ENCODE data around the gene SAMD15.
A peak's percentile ranks its signal among the peaks of the same experiment; 100 is the strongest.
"Not testable (repeated sequence)": the region's sequence is repeated elsewhere in the genome, so short reads cannot be mapped to it uniquely, and the experiment has no call there.

Gene SAMD15

DNA sequence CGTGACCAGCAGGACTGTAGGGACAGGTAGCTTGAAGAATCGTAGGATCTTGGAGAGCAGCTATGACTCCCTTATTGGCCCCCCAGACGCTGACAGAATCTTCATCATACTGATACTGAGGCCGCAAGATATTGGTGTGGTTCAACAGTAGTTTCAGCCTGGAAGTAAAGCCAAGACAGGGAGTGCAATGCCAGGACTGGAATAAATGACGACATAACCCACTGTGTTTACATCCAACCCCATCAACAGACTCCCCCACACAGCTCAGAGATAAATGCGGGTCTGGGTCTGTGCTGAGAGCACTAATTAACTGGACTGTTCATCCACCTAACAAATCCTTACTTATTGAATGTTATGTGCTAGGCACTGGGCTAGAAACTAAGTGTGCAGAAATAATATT is 29.5 kb downstream of the SAMD15 start:
- H3K4me1 ChIP-seq (ENCODE audit: insufficient read depth, low read length) = no peaks in the 10 kb centered on the region
- no peaks in the 10 kb centered on the region for H4K20me1 ChIP-seq (ENCODE audit: insufficient read depth, low read length)
- H3K9ac ChIP-seq (ENCODE audit: low read depth, low read length) = no peak overlapping the region
- H3K4me2 ChIP-seq (ENCODE audit: insufficient read depth, low read length) = no peak overlapping the region
- TF ChIP-seq, protein P1, sequence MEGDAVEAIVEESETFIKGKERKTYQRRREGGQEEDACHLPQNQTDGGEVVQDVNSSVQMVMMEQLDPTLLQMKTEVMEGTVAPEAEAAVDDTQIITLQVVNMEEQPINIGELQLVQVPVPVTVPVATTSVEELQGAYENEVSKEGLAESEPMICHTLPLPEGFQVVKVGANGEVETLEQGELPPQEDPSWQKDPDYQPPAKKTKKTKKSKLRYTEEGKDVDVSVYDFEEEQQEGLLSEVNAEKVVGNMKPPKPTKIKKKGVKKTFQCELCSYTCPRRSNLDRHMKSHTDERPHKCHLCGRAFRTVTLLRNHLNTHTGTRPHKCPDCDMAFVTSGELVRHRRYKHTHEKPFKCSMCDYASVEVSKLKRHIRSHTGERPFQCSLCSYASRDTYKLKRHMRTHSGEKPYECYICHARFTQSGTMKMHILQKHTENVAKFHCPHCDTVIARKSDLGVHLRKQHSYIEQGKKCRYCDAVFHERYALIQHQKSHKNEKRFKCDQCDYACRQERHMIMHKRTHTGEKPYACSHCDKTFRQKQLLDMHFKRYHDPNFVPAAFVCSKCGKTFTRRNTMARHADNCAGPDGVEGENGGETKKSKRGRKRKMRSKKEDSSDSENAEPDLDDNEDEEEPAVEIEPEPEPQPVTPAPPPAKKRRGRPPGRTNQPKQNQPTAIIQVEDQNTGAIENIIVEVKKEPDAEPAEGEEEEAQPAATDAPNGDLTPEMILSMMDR (IDR thresholded peaks at IDR 0.05; ENCODE audit: borderline replicate concordance, extremely low read depth, low read length, poor library complexity, severe bottlenecking) = no peak
- no peak for TF ChIP-seq EZH2 (IDR thresholded peaks at IDR 0.05; ENCODE audit: borderline replicate concordance, low read depth, low read length, severe bottlenecking)
- no peaks in the 10 kb centered on the region for H3K36me3 ChIP-seq (ENCODE audit: insufficient read depth, low read length)
- ATAC-seq (ENCODE audit: insufficient read depth, low read depth) (no peak), DNase-seq (no peak)
- H3K9me3 ChIP-seq (ENCODE audit: insufficient read depth, low read length, severe bottlenecking) = no peaks in the 10 kb centered on the region
- no peak overlapping the region for H3K4me3 ChIP-seq (ENCODE audit: low read depth in 1 of 2, low read length in 2 of 2)
- no peak overlapping the region for H2AFZ ChIP-seq (ENCODE audit: low read depth, low read length)
- no peaks in the 10 kb centered on the region for H3K79me2 ChIP-seq (ENCODE audit: insufficient read depth, low read length)
- no peak overlapping the region for H3K27ac ChIP-seq (ENCODE audit: low read length)
- no peaks in the 10 kb centered on the region for H3K27me3 ChIP-seq (ENCODE audit: insufficient read depth, low read length, poor library complexity)

DNA sequence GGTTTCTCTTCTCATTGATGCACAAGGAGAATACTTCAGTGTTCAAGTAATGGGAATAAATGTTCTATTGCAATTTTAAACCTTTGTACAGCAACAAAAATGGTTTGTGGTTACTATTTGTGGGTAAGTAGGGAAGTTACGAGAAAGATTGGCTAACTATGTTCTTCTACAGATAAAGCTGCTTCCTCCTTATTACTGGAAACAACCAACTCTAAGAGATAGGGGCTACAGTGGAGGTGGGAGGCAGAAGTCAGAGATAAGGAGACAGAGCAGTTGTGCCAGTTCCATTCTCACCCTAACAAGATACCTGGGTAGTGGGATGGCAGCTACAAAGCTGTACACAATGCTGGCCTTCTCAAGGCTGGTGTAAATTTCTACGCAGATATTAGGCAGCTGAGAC is 30.0 kb downstream of the SAMD15 start:
- ATAC-seq (ENCODE audit: insufficient read depth, low read depth) (no peak), DNase-seq (no peak)
- H2AFZ ChIP-seq (ENCODE audit: low read depth, low read length) = no peak overlapping the region
- no peaks in the 10 kb centered on the region for H3K9me3 ChIP-seq (ENCODE audit: insufficient read depth, low read length, severe bottlenecking)
- H3K79me2 ChIP-seq (ENCODE audit: insufficient read depth, low read length) = no peaks in the 10 kb centered on the region
- H3K4me1 ChIP-seq (ENCODE audit: insufficient read depth, low read length) = no peaks in the 10 kb centered on the region
- H3K27me3 ChIP-seq (ENCODE audit: insufficient read depth, low read length, poor library complexity) = no peaks in the 10 kb centered on the region
- no peaks in the 10 kb centered on the region for H3K36me3 ChIP-seq (ENCODE audit: insufficient read depth, low read length)
- H3K27ac ChIP-seq (ENCODE audit: low read length) = no peak overlapping the region
- H3K4me2 ChIP-seq (ENCODE audit: insufficient read depth, low read length) = no peak overlapping the region
- no peak overlapping the region for H3K4me3 ChIP-seq (ENCODE audit: low read depth in 1 of 2, low read length in 2 of 2)
- H3K9ac ChIP-seq (ENCODE audit: low read depth, low read length) = no peak overlapping the region
- no peaks in the 10 kb centered on the region for H4K20me1 ChIP-seq (ENCODE audit: insufficient read depth, low read length)
- TF ChIP-seq EZH2 (IDR thresholded peaks at IDR 0.05; ENCODE audit: borderline replicate concordance, low read depth, low read length, severe bottlenecking) = no peak
- TF ChIP-seq, protein P1 (IDR thresholded peaks at IDR 0.05; ENCODE audit: borderline replicate concordance, extremely low read depth, low read length, poor library complexity, severe bottlenecking) = no peak

DNA sequence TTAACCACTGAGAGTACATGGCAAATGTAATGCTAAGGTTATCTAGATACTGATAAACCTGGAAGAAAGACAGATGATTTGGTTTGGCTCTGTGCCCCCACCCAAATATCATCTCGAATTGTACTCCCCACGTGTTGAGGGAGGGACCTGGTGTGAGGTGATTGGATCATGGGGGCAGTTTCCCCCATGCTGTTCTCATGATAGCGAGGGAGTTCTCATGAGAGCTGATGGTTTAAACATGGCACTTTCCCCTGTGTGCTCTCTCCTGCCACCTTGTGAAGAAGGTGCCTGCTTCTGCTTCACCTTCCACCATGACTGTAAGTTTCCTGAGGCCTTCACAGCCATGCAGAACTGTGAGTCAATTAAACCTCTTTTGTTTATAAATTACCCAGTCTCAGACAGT is 32.0 kb downstream of the SAMD15 start:
- no peak for ATAC-seq (ENCODE audit: insufficient read depth, low read depth)
- no peaks in the 10 kb centered on the region for H3K9me3 ChIP-seq (ENCODE audit: insufficient read depth, low read length, severe bottlenecking)

DNA sequence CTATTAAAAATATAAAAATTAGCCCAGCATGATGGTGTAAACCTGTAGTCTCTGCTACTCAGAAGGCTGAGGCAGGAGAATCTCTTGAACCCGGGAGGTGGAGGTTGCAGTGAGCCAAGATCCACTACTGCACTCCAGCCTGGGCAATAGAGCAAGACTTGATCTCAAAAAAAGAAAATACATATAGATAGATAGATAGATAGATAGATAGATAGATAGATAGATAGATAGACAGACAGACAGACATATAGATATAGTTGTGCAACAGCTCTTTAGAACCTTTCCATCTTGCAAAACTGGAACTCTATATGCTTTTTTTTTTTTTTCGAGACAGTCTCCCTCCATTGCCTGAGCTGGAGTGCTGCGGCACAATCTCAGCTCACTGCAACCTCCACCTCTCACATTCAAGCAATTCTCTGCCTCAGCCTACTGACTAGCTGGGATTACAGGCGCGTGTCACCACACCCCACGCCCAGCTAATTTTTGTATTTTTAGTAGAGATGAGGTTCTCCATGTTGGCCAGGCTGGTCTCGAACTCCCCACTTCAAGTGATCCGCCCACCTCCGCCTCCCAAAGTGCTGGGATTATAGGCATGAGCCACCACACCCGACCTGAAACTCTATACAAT is 38.3 kb downstream of the SAMD15 start:
- H3K36me3 ChIP-seq (ENCODE audit: insufficient read depth, low read length); DNase-seq; H3K27me3 ChIP-seq (ENCODE audit: insufficient read depth, low read length, poor library complexity); H4K20me1 ChIP-seq (ENCODE audit: insufficient read depth, low read length); H3K4me2 ChIP-seq (ENCODE audit: insufficient read depth, low read length); ATAC-seq (ENCODE audit: insufficient read depth, low read depth); H3K4me3 ChIP-seq (ENCODE audit: low read depth in 1 of 2, low read length in 2 of 2); H3K9me3 ChIP-seq (ENCODE audit: insufficient read depth, low read length, severe bottlenecking); H3K27ac ChIP-seq (ENCODE audit: low read length); H2AFZ ChIP-seq (ENCODE audit: low read depth, low read length); H3K4me1 ChIP-seq (ENCODE audit: insufficient read depth, low read length); H3K9ac ChIP-seq (ENCODE audit: low read depth, low read length); H3K79me2 ChIP-seq (ENCODE audit: insufficient read depth, low read length): not testable (repeated sequence)

More for the DNA sequence above, 32.0 kb downstream of the SAMD15 start:
- Histone ChIP-seq H3K79me2 (ENCODE audit: insufficient read depth, low read length) (no peaks in the 10 kb centered on the region), H2AFZ (ENCODE audit: low read depth, low read length) (0 out of 2 replicates have a peak overlapping the region, but pooled peaks have one; percentile 17), H3K9ac (ENCODE audit: low read depth, low read length) (no peak overlapping the region), H3K36me3 (ENCODE audit: insufficient read depth, low read length) (no peaks in the 10 kb centered on the region), H3K4me1 (ENCODE audit: insufficient read depth, low read length) (no peaks in the 10 kb centered on the region), H3K27ac (ENCODE audit: low read length) (no peak overlapping the region), H3K27me3 (ENCODE audit: insufficient read depth, low read length, poor library complexity) (no peaks in the 10 kb centered on the region), H3K4me2 (ENCODE audit: insufficient read depth, low read length) (no peak overlapping the region), H3K4me3 (ENCODE audit: low read depth in 1 of 2, low read length in 2 of 2) (no peak overlapping the region), H4K20me1 (ENCODE audit: insufficient read depth, low read length) (no peaks in the 10 kb centered on the region)
- no peak for DNase-seq
- TF ChIP-seq, protein P1 (IDR thresholded peaks at IDR 0.05; ENCODE audit: borderline replicate concordance, extremely low read depth, low read length, poor library complexity, severe bottlenecking) = peak; percentile 36
- TF ChIP-seq EZH2 (IDR thresholded peaks at IDR 0.05; ENCODE audit: borderline replicate concordance, low read depth, low read length, severe bottlenecking) = no peak

DNA sequence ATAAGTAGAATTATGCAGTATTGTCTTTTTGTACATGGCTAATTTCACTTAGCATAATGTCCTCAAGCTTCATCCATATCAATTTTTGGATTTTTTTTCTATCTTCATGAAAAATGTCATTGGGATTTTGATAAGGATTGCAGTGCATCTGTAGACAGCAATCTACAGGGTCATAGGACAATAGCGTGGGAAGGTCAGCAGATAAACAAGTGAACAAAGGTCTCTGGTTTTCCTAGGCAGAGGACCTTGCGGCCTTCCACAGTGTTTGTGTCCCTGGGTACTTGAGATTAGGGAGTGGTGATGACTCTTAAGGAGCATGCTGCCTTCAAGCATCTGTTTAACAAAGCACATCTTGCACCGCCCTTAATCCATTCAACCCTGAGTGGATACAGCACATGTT is 38.9 kb downstream of the SAMD15 start:
- not testable (repeated sequence) for H4K20me1 ChIP-seq (ENCODE audit: insufficient read depth, low read length); DNase-seq; H3K79me2 ChIP-seq (ENCODE audit: insufficient read depth, low read length); H2AFZ ChIP-seq (ENCODE audit: low read depth, low read length); H3K9ac ChIP-seq (ENCODE audit: low read depth, low read length); H3K36me3 ChIP-seq (ENCODE audit: insufficient read depth, low read length); H3K4me1 ChIP-seq (ENCODE audit: insufficient read depth, low read length); H3K27ac ChIP-seq (ENCODE audit: low read length); H3K4me3 ChIP-seq (ENCODE audit: low read depth in 1 of 2, low read length in 2 of 2); ATAC-seq (ENCODE audit: insufficient read depth, low read depth); H3K27me3 ChIP-seq (ENCODE audit: insufficient read depth, low read length, poor library complexity); H3K4me2 ChIP-seq (ENCODE audit: insufficient read depth, low read length); H3K9me3 ChIP-seq (ENCODE audit: insufficient read depth, low read length, severe bottlenecking)

All from DND-41 (cell line).